ENCODE measurements around the gene FOXJ1. TPM values are rescaled to one million over a fixed set of nuclear protein-coding genes. Genes with fewer than 3 reads are reported as not detected.

Gene FOXJ1
- total and polyA plus RNA-seq, 2 of the 13 experiments (the other 11 are each of a cell fraction or from before 2014, with no cell fraction given) = 0.98 to 1.6 TPM

DNA sequence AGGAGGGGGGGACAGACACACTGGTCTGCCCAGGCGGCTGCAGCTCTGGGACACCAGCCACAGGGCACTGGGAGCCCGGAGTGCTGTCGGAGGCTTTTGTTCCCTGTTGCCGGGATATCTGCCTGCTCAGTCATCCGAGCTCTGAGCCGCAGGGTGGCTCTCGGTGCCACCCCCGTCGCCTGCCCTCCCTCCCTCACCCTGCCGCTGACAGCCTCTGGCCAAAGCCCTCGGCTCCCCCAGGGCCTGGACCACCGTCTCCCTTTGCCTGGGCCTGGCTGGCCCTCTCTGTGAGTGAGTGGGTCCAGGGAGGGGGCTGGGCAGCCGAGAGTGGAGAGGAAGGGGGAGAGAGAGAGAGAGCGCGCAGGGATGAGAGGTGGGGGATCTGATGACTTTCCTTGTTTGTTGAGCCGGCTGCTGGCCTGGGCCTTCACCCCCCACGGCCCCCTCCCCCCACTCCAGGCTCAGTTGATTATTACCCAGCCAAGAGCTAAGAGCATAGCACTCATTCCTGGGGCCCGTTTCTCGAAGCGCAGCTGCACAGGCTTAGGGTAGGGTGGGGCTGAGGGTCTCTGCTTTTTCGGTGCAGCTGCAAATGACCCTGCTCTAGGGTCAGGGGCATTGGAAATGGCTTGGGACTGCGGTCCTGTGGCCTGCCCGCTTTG, 2.7 kb downstream of the FOXJ1 start (continued):
- TF ChIP-seq TGIF2 (CRISPR knock-in tag; IDR thresholded peaks at IDR 0.05) (no peak; the same call in none of the 2 replicates), NR2F2 (IDR thresholded peaks at IDR 0.05; ENCODE audit: borderline replicate concordance, low read depth) (0 out of 2 replicates have a peak, but pooled peaks have one; percentile 27), ZNF281 (CRISPR knock-in tag; IDR thresholded peaks at IDR 0.05; ENCODE audit: borderline replicate concordance) (peak; percentile 99), KDM6A (CRISPR knock-in tag; IDR thresholded peaks at IDR 0.05; ENCODE audit: low read depth) (peak; percentile 79; the same call in 1 of the 2 replicates), RFXAP (CRISPR knock-in tag; IDR thresholded peaks at IDR 0.05; ENCODE audit: borderline replicate concordance) (peak; percentile 63; the same call in 1 of the 2 replicates), SIN3B (IDR thresholded peaks at IDR 0.05; ENCODE audit: low read length) (0 out of 2 replicates have a peak, but pooled peaks have one; percentile 27), NCOR1 (IDR thresholded peaks at IDR 0.05; ENCODE audit: borderline replicate concordance, low read length) (peak; percentile 68; the same call in 1 of the 2 replicates), ZNF205 (CRISPR knock-in tag; IDR thresholded peaks at IDR 0.05) (peak; percentile 73), SKI (IDR thresholded peaks at IDR 0.05; ENCODE audit: partially characterized antibody) (peak; percentile 72), ZNF614 (CRISPR knock-in tag; IDR thresholded peaks at IDR 0.05; ENCODE audit: borderline replicate concordance) (peak; percentile 59; the same call in 1 of the 2 replicates), ZBTB20 (CRISPR knock-in tag; IDR thresholded peaks at IDR 0.05; ENCODE audit: borderline replicate concordance, low read depth) (peak; percentile 64)
- TF ChIP-seq, protein P1, sequence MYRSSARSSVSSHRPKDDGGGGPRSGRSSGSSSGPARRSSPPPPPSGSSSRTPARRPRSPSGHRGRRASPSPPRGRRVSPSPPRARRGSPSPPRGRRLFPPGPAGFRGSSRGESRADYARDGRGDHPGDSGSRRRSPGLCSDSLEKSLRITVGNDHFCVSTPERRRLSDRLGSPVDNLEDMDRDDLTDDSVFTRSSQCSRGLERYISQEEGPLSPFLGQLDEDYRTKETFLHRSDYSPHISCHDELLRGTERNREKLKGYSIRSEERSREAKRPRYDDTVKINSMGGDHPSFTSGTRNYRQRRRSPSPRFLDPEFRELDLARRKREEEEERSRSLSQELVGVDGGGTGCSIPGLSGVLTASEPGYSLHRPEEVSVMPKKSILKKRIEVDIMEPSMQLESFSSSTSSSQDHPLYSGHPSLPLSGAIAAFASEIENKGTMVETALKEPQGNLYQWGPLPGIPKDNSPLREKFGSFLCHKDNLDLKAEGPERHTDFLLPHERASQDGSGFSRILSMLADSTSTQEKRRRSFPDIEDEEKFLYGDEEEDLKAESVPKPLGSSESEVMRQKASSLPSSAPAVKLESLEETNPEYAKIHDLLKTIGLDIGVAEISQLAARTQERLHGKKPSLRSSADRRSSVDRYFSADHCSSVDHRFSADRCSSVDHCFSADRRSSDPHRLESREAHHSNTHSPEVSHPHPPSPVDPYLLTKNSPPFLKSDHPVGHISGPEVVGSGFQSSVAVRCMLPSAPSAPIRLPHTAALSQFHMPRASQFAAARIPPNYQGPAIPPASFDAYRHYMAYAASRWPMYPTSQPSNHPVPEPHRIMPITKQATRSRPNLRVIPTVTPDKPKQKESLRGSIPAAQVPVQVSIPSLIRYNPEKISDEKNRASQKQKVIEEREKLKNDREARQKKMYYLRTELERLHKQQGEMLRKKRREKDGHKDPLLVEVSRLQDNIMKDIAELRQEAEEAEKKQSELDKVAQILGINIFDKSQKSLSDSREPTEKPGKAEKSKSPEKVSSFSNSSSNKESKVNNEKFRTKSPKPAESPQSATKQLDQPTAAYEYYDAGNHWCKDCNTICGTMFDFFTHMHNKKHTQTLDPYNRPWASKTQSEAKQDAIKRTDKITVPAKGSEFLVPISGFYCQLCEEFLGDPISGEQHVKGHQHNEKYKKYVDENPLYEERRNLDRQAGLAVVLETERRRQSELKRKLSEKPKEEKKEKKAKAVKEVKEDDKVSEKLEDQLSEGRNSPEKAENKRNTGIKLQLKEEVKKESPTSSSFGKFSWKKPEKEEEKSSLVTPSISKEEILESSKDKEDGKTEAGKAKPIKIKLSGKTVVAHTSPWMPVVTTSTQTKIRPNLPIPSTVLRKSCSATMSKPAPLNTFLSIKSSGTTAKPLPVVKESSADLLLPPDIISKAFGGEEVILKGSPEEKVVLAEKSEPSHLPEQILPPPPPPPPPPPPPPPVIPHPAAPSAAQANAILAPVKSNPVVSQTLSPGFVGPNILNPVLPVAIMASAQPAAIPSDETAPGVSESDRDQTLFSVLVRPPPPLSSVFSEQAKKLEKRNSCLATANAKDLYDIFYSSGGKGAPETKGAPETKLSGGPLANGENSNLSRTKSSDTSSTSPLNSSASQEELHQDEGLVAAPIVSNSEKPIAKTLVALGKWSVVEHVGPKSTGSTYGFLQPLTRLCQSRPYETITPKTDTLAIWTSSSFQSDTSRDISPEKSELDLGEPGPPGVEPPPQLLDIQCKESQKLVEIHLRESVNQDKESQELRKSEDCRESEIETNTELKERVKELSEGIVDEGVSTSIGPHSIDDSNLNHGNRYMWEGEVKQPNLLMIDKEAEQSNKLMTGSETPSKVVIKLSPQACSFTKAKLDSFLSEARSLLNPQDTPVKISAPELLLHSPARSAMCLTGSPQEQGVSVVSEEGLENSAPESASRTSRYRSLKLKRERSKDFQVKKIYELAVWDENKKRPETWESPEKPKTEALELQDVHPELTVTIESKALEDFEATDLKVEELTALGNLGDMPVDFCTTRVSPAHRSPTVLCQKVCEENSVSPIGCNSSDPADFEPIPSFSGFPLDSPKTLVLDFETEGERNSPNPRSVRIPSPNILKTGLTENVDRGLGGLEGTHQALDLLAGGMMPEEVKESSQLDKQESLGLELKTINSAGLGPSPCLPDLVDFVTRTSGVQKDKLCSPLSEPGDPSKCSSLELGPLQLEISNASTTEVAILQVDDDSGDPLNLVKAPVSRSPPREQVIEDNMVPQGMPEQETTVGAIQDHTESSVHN (CRISPR knock-in tag; IDR thresholded peaks at IDR 0.05) = peak; percentile 53; the same call in 1 of the 2 replicates
- TF ChIP-seq, protein P2, sequence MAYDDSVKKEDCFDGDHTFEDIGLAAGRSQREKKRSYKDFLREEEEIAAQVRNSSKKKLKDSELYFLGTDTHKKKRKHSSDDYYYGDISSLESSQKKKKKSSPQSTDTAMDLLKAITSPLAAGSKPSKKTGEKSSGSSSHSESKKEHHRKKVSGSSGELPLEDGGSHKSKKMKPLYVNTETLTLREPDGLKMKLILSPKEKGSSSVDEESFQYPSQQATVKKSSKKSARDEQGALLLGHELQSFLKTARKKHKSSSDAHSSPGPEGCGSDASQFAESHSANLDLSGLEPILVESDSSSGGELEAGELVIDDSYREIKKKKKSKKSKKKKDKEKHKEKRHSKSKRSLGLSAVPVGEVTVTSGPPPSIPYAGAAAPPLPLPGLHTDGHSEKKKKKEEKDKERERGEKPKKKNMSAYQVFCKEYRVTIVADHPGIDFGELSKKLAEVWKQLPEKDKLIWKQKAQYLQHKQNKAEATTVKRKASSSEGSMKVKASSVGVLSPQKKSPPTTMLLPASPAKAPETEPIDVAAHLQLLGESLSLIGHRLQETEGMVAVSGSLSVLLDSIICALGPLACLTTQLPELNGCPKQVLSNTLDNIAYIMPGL (CRISPR knock-in tag; IDR thresholded peaks at IDR 0.05; ENCODE audit: borderline replicate concordance in 1 of 2, low read depth in 1 of 2) = peak; percentile 43 to 58; a peak in 1 of 4 replicates
